Nephron (organoid): ENCODE measurements around the gene FAT1.

ENCODE experiments used
- H3K27ac Mint-ChIP-seq, 3 experiments: 2 replicates each; pipeline ENCODE4 v1.8.0; 2020; ENCODE audit warnings: mixed read lengths in 3 of 3, mild to moderate bottlenecking in 2 of 3, moderate library complexity in 1 of 3
- H3K27me3 Mint-ChIP-seq: 2 replicates; pipeline ENCODE4 v1.8.0; 2021; ENCODE audit warnings: low read depth, mild to moderate bottlenecking, moderate library complexity, mixed read lengths
- H3K36me3 Mint-ChIP-seq: 2 replicates; pipeline ENCODE4 v1.8.0; 2020; ENCODE audit warnings: low read depth, mixed read lengths
- H3K4me1 Mint-ChIP-seq: 2 replicates; pipeline ENCODE4 v1.8.0; 2020; ENCODE audit warnings: mixed read lengths
- H3K4me3 Mint-ChIP-seq, 3 experiments: 2 replicates each; pipeline ENCODE4 v1.8.0; 2020; ENCODE audit warnings: mild to moderate bottlenecking in 3 of 3, mixed read lengths in 3 of 3, moderate library complexity in 2 of 3
- H3K9me3 Mint-ChIP-seq: 2 replicates; pipeline ENCODE4 v1.8.0; 2020; ENCODE audit warnings: mixed read lengths
- TF ChIP-seq, protein P1 (sequence below), 3 experiments: fragments of 200-600 bp; sonication (generic); IDR thresholded peaks; one replicate each; pipeline ENCODE4 v1.5.0; 2021; ENCODE audit warnings: antibody characterized with exemption in 3 of 3; ENCODE audit not compliant: unreplicated experiment in 3 of 3

FAT1 gene

DNA sequence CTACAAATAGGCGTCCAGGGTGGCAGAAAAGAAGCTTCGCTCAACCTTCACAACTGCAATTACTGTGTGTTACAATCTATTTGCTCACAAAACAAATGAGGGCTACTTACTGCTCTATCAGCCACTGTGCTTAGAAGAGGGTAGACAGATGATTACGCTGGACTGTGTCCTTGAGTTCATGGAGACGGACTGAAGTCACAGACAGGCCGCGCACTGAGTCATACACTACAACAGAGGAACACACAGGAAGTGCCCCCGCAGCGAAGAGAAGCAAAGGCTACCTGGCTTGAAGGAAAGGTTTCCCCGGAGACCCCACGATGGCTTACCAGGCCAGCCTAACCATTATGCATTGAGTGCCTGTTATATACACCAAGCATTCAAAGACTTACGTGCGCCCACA lies 25.6 kb downstream of the FAT1 start:
- Mint-ChIP-seq H3K4me1 (peaks cover 64% of the 10 kb centered on the region), H3K4me3 (peak overlapping the region in 2 of 3 experiments; percentile 13 to 67), H3K9me3 (peaks cover 5% of the 10 kb centered on the region), H3K27me3 (no peaks in the 10 kb centered on the region), H3K36me3 (peaks cover 72% of the 10 kb centered on the region), H3K27ac (peak overlapping the region; percentile 53 to 98 (median 68))
- TF ChIP-seq, protein P1, sequence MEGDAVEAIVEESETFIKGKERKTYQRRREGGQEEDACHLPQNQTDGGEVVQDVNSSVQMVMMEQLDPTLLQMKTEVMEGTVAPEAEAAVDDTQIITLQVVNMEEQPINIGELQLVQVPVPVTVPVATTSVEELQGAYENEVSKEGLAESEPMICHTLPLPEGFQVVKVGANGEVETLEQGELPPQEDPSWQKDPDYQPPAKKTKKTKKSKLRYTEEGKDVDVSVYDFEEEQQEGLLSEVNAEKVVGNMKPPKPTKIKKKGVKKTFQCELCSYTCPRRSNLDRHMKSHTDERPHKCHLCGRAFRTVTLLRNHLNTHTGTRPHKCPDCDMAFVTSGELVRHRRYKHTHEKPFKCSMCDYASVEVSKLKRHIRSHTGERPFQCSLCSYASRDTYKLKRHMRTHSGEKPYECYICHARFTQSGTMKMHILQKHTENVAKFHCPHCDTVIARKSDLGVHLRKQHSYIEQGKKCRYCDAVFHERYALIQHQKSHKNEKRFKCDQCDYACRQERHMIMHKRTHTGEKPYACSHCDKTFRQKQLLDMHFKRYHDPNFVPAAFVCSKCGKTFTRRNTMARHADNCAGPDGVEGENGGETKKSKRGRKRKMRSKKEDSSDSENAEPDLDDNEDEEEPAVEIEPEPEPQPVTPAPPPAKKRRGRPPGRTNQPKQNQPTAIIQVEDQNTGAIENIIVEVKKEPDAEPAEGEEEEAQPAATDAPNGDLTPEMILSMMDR (IDR thresholded peaks at IDR 0.05; ENCODE audit: unreplicated experiment in 3 of 3) = no peak

DNA sequence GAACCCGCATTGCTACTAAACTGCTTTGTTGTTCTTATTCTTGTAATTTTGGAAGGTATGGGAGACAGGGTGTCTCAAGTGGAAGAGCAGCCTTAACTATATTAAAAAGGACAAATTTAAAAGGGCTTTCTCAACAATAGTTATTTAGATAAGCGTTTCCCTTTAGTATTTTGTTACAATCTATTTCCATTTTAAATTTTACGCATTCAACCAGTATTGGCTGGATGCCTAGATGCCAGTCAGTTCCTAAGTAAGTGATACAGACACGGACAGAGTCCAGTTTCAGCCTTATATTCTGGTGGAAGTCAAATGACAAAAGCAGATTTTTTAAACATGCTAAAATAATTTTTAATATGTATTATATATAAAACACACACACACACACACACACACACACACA lies 28.3 kb downstream of the FAT1 start:
- Mint-ChIP-seq H3K4me1 (peaks cover 41% of the 10 kb centered on the region), H3K27ac (peak overlapping the region; percentile 21 to 46 (median 36)), H3K27me3 (no peaks in the 10 kb centered on the region), H3K9me3 (peaks cover 5% of the 10 kb centered on the region), H3K36me3 (peaks cover 76% of the 10 kb centered on the region), H3K4me3 (no peak overlapping the region)
- TF ChIP-seq, protein P1 (IDR thresholded peaks at IDR 0.05; ENCODE audit: unreplicated experiment in 3 of 3) = no peak

DNA sequence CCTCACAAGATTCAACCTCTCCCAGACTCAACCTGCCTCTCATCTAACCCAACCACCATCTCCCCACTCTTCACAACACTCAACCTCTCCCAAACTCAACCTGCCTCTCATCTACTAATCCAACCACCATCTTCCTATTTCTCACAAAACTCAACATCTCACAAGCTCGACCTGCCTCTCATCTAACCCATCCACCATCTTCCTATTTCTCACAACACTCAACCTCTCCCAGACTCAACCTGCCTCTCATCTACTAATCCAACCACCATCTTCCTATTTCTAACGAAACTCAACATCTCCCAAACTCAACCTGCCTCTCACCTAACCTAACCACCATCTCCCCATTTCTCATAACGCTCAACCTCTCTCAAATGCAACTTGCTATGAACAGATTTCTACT lies 29.8 kb downstream of the FAT1 start:
- H3K36me3 Mint-ChIP-seq = peaks cover 62% of the 10 kb centered on the region
- H3K9me3 Mint-ChIP-seq = peaks cover 5% of the 10 kb centered on the region
- H3K4me3 Mint-ChIP-seq = no peak overlapping the region
- peak overlapping the region in 2 of 3 experiments; percentile 1 to 19 for H3K27ac Mint-ChIP-seq
- no peaks in the 10 kb centered on the region for H3K27me3 Mint-ChIP-seq
- TF ChIP-seq, protein P1 (IDR thresholded peaks at IDR 0.05; ENCODE audit: unreplicated experiment in 3 of 3) = no peak
- peaks cover 37% of the 10 kb centered on the region for H3K4me1 Mint-ChIP-seq

DNA sequence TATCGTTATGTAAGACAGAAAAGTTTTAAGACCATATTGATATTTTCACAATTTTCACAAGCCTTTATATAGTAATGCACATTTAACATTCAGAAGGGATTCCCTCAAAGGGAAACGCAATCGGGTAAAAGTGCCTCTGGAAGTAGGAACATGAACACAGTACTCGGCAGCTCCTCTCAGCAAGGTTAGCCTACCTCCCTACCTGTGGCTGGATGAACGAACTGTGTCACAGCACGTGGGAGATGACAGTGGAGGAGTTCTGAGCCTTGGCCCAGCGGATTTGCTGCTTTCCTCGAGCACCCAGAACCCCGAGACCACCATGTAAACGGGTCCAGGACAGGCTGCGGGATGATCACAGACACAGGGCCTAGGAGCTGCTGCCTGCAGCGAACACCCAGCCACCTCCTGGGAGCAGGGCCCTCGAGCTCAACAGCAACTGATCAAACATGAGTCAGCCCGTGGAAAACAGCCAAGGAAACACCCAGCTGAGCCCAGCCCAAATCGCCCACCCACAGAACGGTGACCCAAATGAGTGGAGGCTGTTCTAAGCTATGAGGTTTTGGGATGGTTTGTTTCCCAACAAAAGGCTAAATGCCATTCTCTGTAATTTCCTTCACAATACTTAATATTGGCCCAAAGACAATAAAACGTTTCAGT lies 30.4 kb downstream of the FAT1 start:
- Mint-ChIP-seq H3K27me3 (no peaks in the 10 kb centered on the region), H3K4me1 (peaks cover 39% of the 10 kb centered on the region), H3K4me3 (no peak overlapping the region), H3K9me3 (peaks cover 5% of the 10 kb centered on the region), H3K36me3 (peaks cover 55% of the 10 kb centered on the region), H3K27ac (peak overlapping the region in 1 of 3 experiments; percentile 39)
- TF ChIP-seq, protein P1 (IDR thresholded peaks at IDR 0.05; ENCODE audit: unreplicated experiment in 3 of 3) = no peak

DNA sequence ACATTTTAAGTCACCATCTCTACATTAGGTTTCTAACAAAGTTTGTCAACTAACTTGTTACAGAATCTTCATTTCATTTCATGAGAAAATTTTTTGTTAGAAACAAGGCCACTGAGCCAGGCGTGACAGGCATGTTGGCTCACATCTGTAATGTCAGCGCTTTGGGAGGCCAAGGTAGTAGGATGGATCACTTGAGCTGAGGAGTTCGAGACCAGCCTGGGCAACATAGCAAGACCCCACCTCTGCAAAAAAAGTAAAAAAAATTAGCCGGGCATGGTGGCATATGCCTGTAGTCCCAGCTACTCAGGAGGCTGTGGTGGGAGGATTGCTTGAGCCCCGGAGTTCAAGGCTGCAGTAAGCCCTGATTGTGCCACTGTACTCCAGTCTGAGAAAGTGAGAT lies 32.3 kb downstream of the FAT1 start:
- no peaks in the 10 kb centered on the region for H3K27me3 Mint-ChIP-seq
- H3K27ac Mint-ChIP-seq = no peak overlapping the region
- H3K9me3 Mint-ChIP-seq = peaks cover 5% of the 10 kb centered on the region
- H3K36me3 Mint-ChIP-seq = peaks cover 39% of the 10 kb centered on the region
- peaks cover 46% of the 10 kb centered on the region for H3K4me1 Mint-ChIP-seq
- H3K4me3 Mint-ChIP-seq = no peak overlapping the region
- TF ChIP-seq, protein P1 (IDR thresholded peaks at IDR 0.05; ENCODE audit: unreplicated experiment in 3 of 3) = no peak

DNA sequence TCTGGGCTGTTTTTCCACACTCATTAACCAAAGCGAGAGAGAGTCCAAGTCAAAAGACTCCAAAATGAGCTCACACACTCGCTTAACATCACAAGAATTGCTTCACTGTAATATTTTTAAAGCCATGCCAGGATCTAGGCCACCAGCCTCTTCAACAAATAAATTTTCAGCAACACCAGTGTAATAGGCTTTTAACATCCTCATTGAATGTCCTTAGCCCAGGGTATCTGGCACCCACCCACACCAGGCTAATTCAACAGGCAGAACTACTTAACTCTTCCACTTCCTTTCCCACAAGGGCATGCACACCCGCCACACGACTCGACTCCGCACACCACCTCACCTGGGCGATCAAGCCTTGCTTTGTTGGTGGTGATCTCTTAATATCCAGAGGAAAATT lies 34.2 kb downstream of the FAT1 start:
- H3K9me3 Mint-ChIP-seq = peaks cover 5% of the 10 kb centered on the region
- peaks cover 22% of the 10 kb centered on the region for H3K36me3 Mint-ChIP-seq
- no peaks in the 10 kb centered on the region for H3K27me3 Mint-ChIP-seq
- peaks cover 49% of the 10 kb centered on the region for H3K4me1 Mint-ChIP-seq
- TF ChIP-seq, protein P1 (IDR thresholded peaks at IDR 0.05; ENCODE audit: unreplicated experiment in 3 of 3) = no peak
- H3K4me3 Mint-ChIP-seq = peak overlapping the region in 1 of 3 experiments; percentile 19
- peak overlapping the region; percentile 15 to 81 (median 39) for H3K27ac Mint-ChIP-seq
